NB4 (cell line): ENCODE measurements around the gene CNTNAP2.

ENCODE experiments used
- DNase-seq: peaks from one replicate; pipeline ENCODE4 v3.0.0; 2010; ENCODE audit warnings: low read depth
- H3K4me3 ChIP-seq: one replicate; pipeline ENCODE4 v1.5.1; 2011; ENCODE audit warnings: mild to moderate bottlenecking, low read depth, low read length, moderate library complexity
- CTCF ChIP-seq: IDR thresholded peaks from one replicate; pipeline ENCODE4 v1.5.1; 2012; ENCODE audit warnings: low read depth, low read length
- MYC ChIP-seq: IDR thresholded peaks from 2 replicates; pipeline ENCODE4 v1.6.1; 2011; ENCODE audit warnings: low read depth, low read length
- POLR2A ChIP-seq: IDR thresholded peaks from 2 replicates; pipeline ENCODE4 v1.6.1; 2011; ENCODE audit warnings: mild to moderate bottlenecking; ENCODE audit not compliant: insufficient read length; ENCODE audit errors: extremely low read depth
- TF ChIP-seq, protein P1 (sequence below): IDR thresholded peaks from 2 replicates; pipeline ENCODE4 v1.6.1; 2011; ENCODE audit warnings: low read depth, low read length

CNTNAP2 gene

DNA sequence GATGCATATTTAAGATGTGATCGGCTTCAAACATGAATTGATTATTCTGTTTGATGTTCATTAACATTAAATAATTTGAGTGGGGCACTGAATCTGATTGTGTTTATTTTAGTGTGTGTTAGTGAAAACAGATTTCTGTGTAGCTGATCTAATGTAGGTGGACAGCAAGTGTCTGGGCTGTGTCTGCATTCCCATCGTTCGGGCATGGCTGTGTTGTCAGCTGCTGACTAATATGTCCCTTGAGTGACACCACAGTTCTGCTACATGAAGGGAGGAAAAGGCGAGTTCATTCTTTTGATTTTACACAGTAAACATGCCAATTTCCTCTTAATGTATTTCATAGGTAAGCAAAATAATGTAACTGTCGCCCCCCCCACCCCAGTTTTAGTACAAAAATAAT is 203.0 kb downstream of the CNTNAP2 start:
- H3K4me3 ChIP-seq = no peak overlapping the region
- no peak for DNase-seq
- no peak for TF ChIP-seq POLR2A
- no peak for TF ChIP-seq MYC
- TF ChIP-seq, protein P1, sequence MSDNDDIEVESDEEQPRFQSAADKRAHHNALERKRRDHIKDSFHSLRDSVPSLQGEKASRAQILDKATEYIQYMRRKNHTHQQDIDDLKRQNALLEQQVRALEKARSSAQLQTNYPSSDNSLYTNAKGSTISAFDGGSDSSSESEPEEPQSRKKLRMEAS = no peak
- TF ChIP-seq CTCF = no peak

DNA sequence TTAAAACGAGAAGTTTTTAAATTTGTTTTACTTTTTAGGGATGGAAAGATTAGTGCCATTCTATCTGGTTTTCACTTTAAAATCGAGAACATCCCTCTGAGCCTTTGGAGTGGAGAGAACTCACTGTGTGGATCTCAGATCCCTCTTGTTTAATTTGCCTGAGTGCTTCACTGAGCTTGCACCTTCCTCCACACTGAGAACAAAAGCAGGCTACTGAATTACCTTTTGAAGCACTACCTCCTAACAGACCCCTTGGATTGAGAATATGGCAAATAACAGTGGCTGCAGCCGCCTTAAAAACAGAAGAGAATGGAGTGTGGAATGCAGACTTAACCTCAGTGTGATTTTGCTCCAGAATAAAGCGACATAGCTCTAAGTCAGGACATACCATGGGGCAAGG is 204.7 kb downstream of the CNTNAP2 start:
- no peak for DNase-seq
- TF ChIP-seq POLR2A (no peak), MYC (no peak), CTCF (no peak)
- TF ChIP-seq, protein P1 = no peak
- H3K4me3 ChIP-seq = no peak overlapping the region

DNA sequence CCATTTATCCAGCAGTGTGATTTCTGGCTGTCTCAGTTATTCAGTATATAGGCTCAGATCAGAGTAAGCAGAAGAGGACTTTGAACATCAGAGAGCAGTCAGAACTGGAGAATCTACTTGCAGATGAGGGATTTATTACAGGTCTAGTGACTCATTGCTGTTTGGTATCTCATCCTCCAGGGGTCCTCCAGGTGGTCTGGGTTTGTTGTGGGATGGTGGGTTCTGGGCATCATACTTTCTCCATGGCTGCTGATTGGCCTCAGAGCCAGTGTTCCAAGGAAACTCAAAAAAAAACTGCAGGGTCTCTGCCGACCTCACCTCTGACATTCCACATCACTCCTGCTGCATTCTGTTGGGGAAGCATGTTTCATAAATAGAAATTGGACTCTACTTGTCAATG is 214.8 kb downstream of the CNTNAP2 start:
- no peak for TF ChIP-seq MYC
- TF ChIP-seq, protein P1 = no peak
- no peak for TF ChIP-seq CTCF
- no peak for TF ChIP-seq POLR2A
- H3K4me3 ChIP-seq = no peak overlapping the region
- DNase-seq = no peak

DNA sequence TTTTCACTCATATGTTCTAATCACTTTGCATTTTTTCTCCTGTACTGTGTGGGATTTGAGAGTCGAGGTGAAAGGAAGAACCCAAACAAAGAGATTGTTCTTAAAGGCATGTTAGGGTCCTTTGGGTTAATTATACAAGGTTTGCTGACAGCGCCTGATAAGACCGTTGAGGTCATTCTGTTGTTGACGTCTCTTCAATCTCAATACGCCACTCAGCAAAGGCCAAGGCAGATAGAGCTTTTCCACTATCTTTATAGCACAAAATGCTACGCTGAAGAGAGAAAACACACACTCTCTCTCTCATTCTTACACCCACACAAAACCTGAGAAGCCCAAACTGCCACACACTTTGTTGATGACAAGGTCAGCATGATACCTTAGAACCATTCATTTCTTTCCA is 228.7 kb downstream of the CNTNAP2 start:
- TF ChIP-seq MYC (no peak), POLR2A (no peak), CTCF (no peak)
- TF ChIP-seq, protein P1 = no peak
- no peak overlapping the region for H3K4me3 ChIP-seq
- DNase-seq = no peak

DNA sequence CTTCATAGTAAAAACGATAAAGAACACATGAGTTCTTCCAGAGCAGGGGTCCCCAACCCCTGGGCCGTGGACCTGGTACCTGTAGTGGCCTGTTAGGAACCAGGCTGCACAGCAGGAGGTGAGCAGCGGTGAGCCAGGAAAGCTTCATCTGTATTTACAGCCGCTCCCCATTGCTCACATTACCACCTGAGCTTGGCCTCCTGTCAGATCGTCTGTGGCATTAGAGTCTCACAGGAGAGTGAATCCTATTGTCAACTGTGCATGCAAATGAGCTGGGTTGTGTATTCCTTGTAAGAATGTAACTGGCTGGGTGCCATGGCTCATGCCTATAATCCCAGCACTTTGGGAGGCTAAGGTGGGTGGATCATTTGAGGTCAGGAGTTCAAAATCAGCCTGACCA is 229.5 kb downstream of the CNTNAP2 start:
- H3K4me3 ChIP-seq = no peak overlapping the region
- DNase-seq = no peak
- TF ChIP-seq, protein P1 = no peak
- TF ChIP-seq CTCF = no peak

- no peak for DNase-seq
- TF ChIP-seq POLR2A (no peak), CTCF (no peak), MYC (no peak)
- TF ChIP-seq, protein P1 = no peak
- no peak overlapping the region for H3K4me3 ChIP-seq
Measured at GRCh38 chr7:146355216-146355615, 238.6 kb downstream of the CNTNAP2 start.
